HG02938 (cell line): Measurements from ENCODE around the gene CTSW.

Experiments used
- ATAC-seq: cut with Tn5 transposase; IDR thresholded peaks from one replicate; pipeline ENCODE4 v1.9.1; 2021; ENCODE audit warnings: mild to moderate bottlenecking, moderate library complexity; ENCODE audit not compliant: unreplicated experiment

The CTSW gene

GRCh38 chr11:65921876-65922275, 42.2 kb downstream of the CTSW start:
- ATAC-seq: no peak

- no peak for ATAC-seq
Measured at GRCh38 chr11:65922565-65922964, 42.9 kb downstream of the CTSW start.

GRCh38 chr11:65925397-65925796, 45.8 kb downstream of the CTSW start:
- ATAC-seq: no peak

- ATAC-seq: no peak
Measured at GRCh38 chr11:65927904-65928397, 48.3 kb downstream of the CTSW start.

GRCh38 chr11:65928667-65929066, 49.0 kb downstream of the CTSW start:
- ATAC-seq: no peak

- no peak for ATAC-seq
Measured at GRCh38 chr11:65931773-65932557, 52.3 kb downstream of the CTSW start.

- ATAC-seq: no peak
Measured at GRCh38 chr11:65932558-65932919, 52.9 kb downstream of the CTSW start.
